Ascending aorta (tissue), 2 donors: ENCODE measurements around the gene PDE6D. TPM values are rescaled to one million over a fixed set of nuclear protein-coding genes. Genes with fewer than 3 reads are reported as not detected.

Experiments used
- DNase-seq, 2 donors: peaks; one replicate each; pipeline ENCODE4 v3.0.0-alpha.2; 2019; ENCODE audit warnings: low spot score in 2 of 2
- H3K27ac ChIP-seq, 2 donors: fragments of 200-600 bp; sonication (generic); one replicate each; pipeline ENCODE4 v1.5.1; 2016 to 2017; ENCODE audit warnings: mild to moderate bottlenecking in 1 of 2
- H3K27me3 ChIP-seq: fragments of 200-600 bp; sonication (generic); one replicate; pipeline ENCODE4 v1.5.1; 2017
- H3K36me3 ChIP-seq, 2 donors: fragments of 200-600 bp; sonication (generic); one replicate each; pipeline ENCODE4 v1.5.1; 2016
- H3K4me1 ChIP-seq, 2 donors: fragments of 200-600 bp; sonication (generic); one replicate each; pipeline ENCODE4 v1.5.1; 2016 to 2017; ENCODE audit warnings: mild to moderate bottlenecking in 1 of 2
- H3K4me3 ChIP-seq, 2 donors: fragments of 200-600 bp; sonication (generic); one replicate each; pipeline ENCODE4 v1.5.1; 2016 to 2017; ENCODE audit warnings: mild to moderate bottlenecking in 1 of 2
- H3K9me3 ChIP-seq, 2 donors: fragments of 200-600 bp; sonication (generic); one replicate each; pipeline ENCODE4 v1.5.1; 2016
- CTCF ChIP-seq, 3 experiments: fragments of 200-600 bp in 2 of 3; fragments of 450-650 bp in 1 of 3; sonication (generic) in 2 of 3; IDR thresholded peaks; one replicate each; pipeline ENCODE4 v1.5.1; 2016 to 2019; ENCODE audit warnings: antibody characterized with exemption in 3 of 3, mild to moderate bottlenecking in 1 of 3, moderate library complexity in 1 of 3
- intact Hi-C: fragments of 100-400 bp; cut with DNase I; formaldehyde crosslinking; loops from one replicate; pipeline ENCODE4 v1.15.1; 2023
- total RNA-seq: library from RNA; depleted of rRNA; stranded (reverse); fragments of >200 nt; gene quantifications from one replicate; pipeline ENCODE4 v1.1.0, GENCODE V29; 2016

PDE6D gene
- total RNA-seq, result 34.1 TPM

GRCh38 chr2:231780909-231781797 is at the start of gene PDE6D:
PDE6D (minus strand) TSS chr2:231781282; CDS start chr2:231781114, 168 bp downstream.
- peak within 1 kb of the TSS; percentile 83 to 85 for H3K27ac ChIP-seq

DNA sequence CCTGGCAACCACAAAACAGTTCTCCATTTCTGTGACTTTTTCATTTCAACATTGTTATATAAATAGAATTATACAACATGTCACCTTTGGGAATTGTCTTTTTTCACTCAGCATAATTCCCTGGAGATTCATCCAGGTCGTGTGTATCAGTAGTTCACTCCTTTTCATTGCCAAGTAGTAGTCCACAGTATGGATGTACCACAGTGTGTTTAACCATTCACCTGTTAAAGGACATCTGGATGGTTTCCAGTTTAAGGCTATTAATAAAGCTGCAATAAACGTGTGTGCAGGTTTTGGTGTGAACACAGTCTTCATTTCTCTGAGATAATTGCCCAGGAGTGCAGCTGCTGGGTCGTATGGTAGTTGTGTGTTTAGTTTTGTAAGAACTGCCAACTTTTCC is 40.8 kb upstream of the PDE6D start:
- Histone ChIP-seq H3K4me1 (no peaks in the 10 kb centered on the region), H3K27ac (no peak overlapping the region), H3K9me3 (no peaks in the 10 kb centered on the region), H3K36me3 (no peaks in the 10 kb centered on the region), H3K4me3 (no peak overlapping the region), H3K27me3 (no peaks in the 10 kb centered on the region)
- intact Hi-C loops, result no loop called here
- no peak for DNase-seq
- TF ChIP-seq CTCF (IDR thresholded peaks at IDR 0.05), result no peak

More at GRCh38 chr2:231780909-231781797, at the start of gene PDE6D:
- Histone ChIP-seq H3K36me3 (no peaks in the 10 kb centered on the region), H3K4me3 (peak within 1 kb of the TSS; percentile 68 to 94), H3K9me3 (no peaks in the 10 kb centered on the region), H3K27me3 (no peaks in the 10 kb centered on the region), H3K4me1 (peaks cover 4 to 29% of the 10 kb centered on the region in 2 donors)
- DNase-seq, result peak; percentile 96 to 99
- no peak for TF ChIP-seq CTCF (IDR thresholded peaks at IDR 0.05)
- intact Hi-C loops, result loop anchor here (1.0 to 5.0 kb wide), 6 partner anchors 100 to 771 kb away; partner anchors contain the start of genes DIS3L2, EIF4E2, PSMD1 and TIGD1

DNA sequence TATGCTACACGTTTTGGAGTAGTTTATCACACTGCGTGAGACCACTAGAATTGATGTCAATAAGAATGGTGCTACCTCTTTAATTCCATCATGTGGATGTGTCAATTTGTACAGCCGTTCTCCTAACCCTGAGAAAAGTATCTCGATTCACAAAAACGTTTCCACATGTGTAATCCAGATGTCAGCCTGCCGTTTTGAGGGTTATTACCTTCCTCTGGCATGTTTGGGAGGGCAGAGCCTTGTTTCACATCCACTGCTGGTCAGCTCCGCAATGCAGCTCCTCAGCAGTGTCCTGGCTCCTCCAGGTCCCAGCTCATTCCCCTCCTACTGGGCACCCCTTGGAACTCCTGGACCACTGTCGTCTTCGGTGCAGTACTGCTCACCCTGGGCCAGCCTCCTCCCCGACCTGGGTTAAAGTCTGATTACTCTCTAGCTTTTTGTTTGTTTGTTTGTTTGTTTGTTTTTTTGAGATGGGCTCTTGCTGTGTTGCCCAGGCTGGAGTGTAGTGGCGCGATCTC is 39.8 kb upstream of the PDE6D start:
- TF ChIP-seq CTCF (IDR thresholded peaks at IDR 0.05), result no peak
- no peak for DNase-seq
- intact Hi-C loops, result no loop called here
- Histone ChIP-seq H3K27ac (no peak overlapping the region), H3K4me1 (no peaks in the 10 kb centered on the region), H3K4me3 (no peak overlapping the region), H3K27me3 (no peaks in the 10 kb centered on the region), H3K36me3 (no peaks in the 10 kb centered on the region), H3K9me3 (no peaks in the 10 kb centered on the region)

DNA sequence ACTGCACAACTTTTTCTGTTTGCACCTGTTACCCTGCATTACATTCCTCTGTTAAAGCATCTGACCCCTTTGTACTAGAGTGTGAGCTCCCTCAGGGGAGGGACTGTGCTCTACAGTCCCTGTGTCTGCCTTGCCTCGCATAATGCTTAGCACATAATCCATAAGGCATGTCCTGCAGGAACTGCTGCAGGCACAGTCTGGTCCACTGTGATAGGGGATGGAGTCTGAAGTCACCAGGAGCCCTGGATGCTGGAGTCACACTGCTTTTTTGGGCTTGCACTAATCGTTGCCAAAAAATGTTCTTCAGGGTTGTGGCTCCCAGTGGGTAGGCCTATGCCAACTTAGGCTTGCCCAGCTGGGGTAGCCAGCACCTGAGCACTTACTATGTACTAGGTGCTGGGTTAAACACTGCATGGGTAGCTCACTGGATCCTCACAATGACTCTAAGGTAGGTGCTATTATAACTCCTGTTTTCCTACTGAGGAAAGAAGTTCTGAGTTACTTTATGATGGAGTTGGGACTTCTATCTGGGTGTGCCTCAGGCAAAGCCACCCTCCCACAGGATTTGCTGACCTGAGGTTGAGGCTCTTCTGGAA is 38.5 kb upstream of the PDE6D start:
- no peaks in the 10 kb centered on the region for H3K27me3 ChIP-seq
- H3K4me1 ChIP-seq, result no peaks in the 10 kb centered on the region
- TF ChIP-seq CTCF (IDR thresholded peaks at IDR 0.05), result no peak
- no peak overlapping the region for H3K27ac ChIP-seq
- intact Hi-C loops, result no loop called here
- H3K9me3 ChIP-seq, result no peaks in the 10 kb centered on the region
- H3K36me3 ChIP-seq, result no peaks in the 10 kb centered on the region
- H3K4me3 ChIP-seq, result no peak overlapping the region
- DNase-seq, result no peak

- intact Hi-C loops, result no loop called here
- H3K27ac ChIP-seq, result no peak overlapping the region
- no peak for TF ChIP-seq CTCF (IDR thresholded peaks at IDR 0.05)
- H3K9me3 ChIP-seq, result no peaks in the 10 kb centered on the region
- no peak overlapping the region for H3K4me3 ChIP-seq
- DNase-seq, result no peak
- H3K27me3 ChIP-seq, result no peaks in the 10 kb centered on the region
- H3K36me3 ChIP-seq, result peaks cover 0 to 10% of the 10 kb centered on the region in 2 donors
- H3K4me1 ChIP-seq, result no peaks in the 10 kb centered on the region
Observed at GRCh38 chr2:231816327-231817026, 35.4 kb upstream of the PDE6D start.
